Astrocyte (in vitro differentiated cells and primary cell): ENCODE data around the gene WEE2. TPM values are rescaled to one million over a fixed set of nuclear protein-coding genes. Genes with fewer than 3 reads are reported as not detected.
A peak's percentile ranks its signal among the peaks of the same experiment; 100 is the strongest.
"Not testable (repeated sequence)": the region's sequence is repeated elsewhere in the genome, so short reads cannot be mapped to it uniquely, and the experiment has no call there.

ENCODE experiments used
- DNase-seq: peaks from one replicate; pipeline ENCODE4 v3.0.0-alpha.2; 2010; ENCODE audit warnings: low read depth
- FAIRE-seq: peaks from 2 replicates; lab custom pipeline; 2011; peaks lifted over from hg19 to GRCh38; lab: Jason Lieb, UNC
- H2AFZ ChIP-seq: 2 replicates; pipeline ENCODE4 v1.6.0; 2012; ENCODE audit warnings: low read depth, low read length, inconsistent platforms
- H3K27ac ChIP-seq: 2 replicates; pipeline ENCODE4 v1.5.1; 2011; ENCODE audit warnings: low read depth, low read length, inconsistent platforms
- H3K27me3 ChIP-seq: 2 replicates; pipeline ENCODE4 v1.6.0; 2011; ENCODE audit warnings: low read length, inconsistent platforms; ENCODE audit not compliant: insufficient read depth
- H3K36me3 ChIP-seq: 2 replicates; pipeline ENCODE4 v1.5.1; 2011; ENCODE audit warnings: low read length, inconsistent platforms; ENCODE audit not compliant: insufficient read depth
- H3K4me1 ChIP-seq: 2 replicates; pipeline ENCODE4 v1.5.1; 2011; ENCODE audit warnings: low read length, inconsistent platforms; ENCODE audit not compliant: insufficient read depth
- H3K4me2 ChIP-seq: 2 replicates; pipeline ENCODE4 v1.6.0; 2012; ENCODE audit warnings: low read length, inconsistent platforms
- H3K4me3 ChIP-seq: 2 replicates; pipeline ENCODE4 v1.5.1; 2011; ENCODE audit warnings: low read depth, mild to moderate bottlenecking, low read length, inconsistent platforms; ENCODE audit not compliant: insufficient read depth
- H3K79me2 ChIP-seq: 2 replicates; pipeline ENCODE4 v1.6.0; 2012; ENCODE audit warnings: mild to moderate bottlenecking, low read length, inconsistent platforms; ENCODE audit not compliant: insufficient read depth
- H3K9ac ChIP-seq: 2 replicates; pipeline ENCODE4 v1.6.0; 2012; ENCODE audit warnings: mild to moderate bottlenecking, low read length, inconsistent platforms
- H3K9me3 ChIP-seq: 2 replicates; pipeline ENCODE4 v1.5.1; 2012; ENCODE audit warnings: low read depth, mild to moderate bottlenecking, low read length, inconsistent platforms; ENCODE audit not compliant: insufficient read depth
- H4K20me1 ChIP-seq: 2 replicates; pipeline ENCODE4 v1.6.0; 2012; ENCODE audit warnings: low read length, inconsistent platforms; ENCODE audit not compliant: insufficient read depth
- H3K27ac Mint-ChIP-seq: one replicate; pipeline ENCODE4 v1.8.0; 2021; ENCODE audit warnings: mild to moderate bottlenecking, mixed read lengths; ENCODE audit not compliant: unreplicated experiment
- H3K27me3 Mint-ChIP-seq: one replicate; pipeline ENCODE4 v1.8.0; 2021; ENCODE audit warnings: low read depth, mixed read lengths; ENCODE audit not compliant: unreplicated experiment
- H3K36me3 Mint-ChIP-seq: one replicate; pipeline ENCODE4 v1.8.0; 2021; ENCODE audit warnings: low read depth, mixed read lengths; ENCODE audit not compliant: unreplicated experiment
- H3K4me1 Mint-ChIP-seq: one replicate; pipeline ENCODE4 v1.8.0; 2021; ENCODE audit warnings: low read depth, mixed read lengths; ENCODE audit not compliant: unreplicated experiment
- H3K4me3 Mint-ChIP-seq: one replicate; pipeline ENCODE4 v1.8.0; 2021; ENCODE audit warnings: mild to moderate bottlenecking, moderate library complexity, mixed read lengths; ENCODE audit not compliant: unreplicated experiment
- H3K9me3 Mint-ChIP-seq: one replicate; pipeline ENCODE4 v1.8.0; 2021; ENCODE audit warnings: mild to moderate bottlenecking, mixed read lengths; ENCODE audit not compliant: unreplicated experiment
- CTCF ChIP-seq: IDR thresholded peaks from 2 replicates; pipeline ENCODE4 v1.5.1; 2011; ENCODE audit warnings: low read depth, mild to moderate bottlenecking, inconsistent platforms, low read length, moderate library complexity; ENCODE audit not compliant: insufficient read depth
- EZH2 ChIP-seq: IDR thresholded peaks from 2 replicates; pipeline ENCODE4 v1.6.1; 2012; ENCODE audit warnings: mild to moderate bottlenecking, low read length, inconsistent platforms; ENCODE audit not compliant: insufficient read depth
- total RNA-seq: library from RNA; stranded (reverse); gene quantifications from 2 replicates; pipeline ENCODE4 v1.2.1, GENCODE V29; 2021

The WEE2 gene
- total RNA-seq, 1 donor from 2014 or later = not detected

- Mint-ChIP-seq H3K4me3 (no peak overlapping the region), H3K9me3 (peaks cover 17% of the 10 kb centered on the region), H3K4me1 (no peaks in the 10 kb centered on the region), H3K27me3 (no peaks in the 10 kb centered on the region), H3K27ac (no peak overlapping the region), H3K36me3 (peaks cover 58% of the 10 kb centered on the region)
- DNase-seq (no peak), FAIRE-seq (no peak)
- Histone ChIP-seq H3K27ac (no peak overlapping the region), H3K36me3 (peaks cover 47% of the 10 kb centered on the region), H3K9ac (no peak overlapping the region), H2AFZ (no peak overlapping the region), H3K9me3 (peaks cover 16% of the 10 kb centered on the region), H3K4me2 (no peak overlapping the region), H3K79me2 (no peaks in the 10 kb centered on the region), H3K4me3 (no peak overlapping the region), H3K27me3 (no peaks in the 10 kb centered on the region), H4K20me1 (no peaks in the 10 kb centered on the region), H3K4me1 (no peaks in the 10 kb centered on the region)
- TF ChIP-seq EZH2 (no peak), CTCF (peak; percentile 25)
Observed at GRCh38 chr7:141754939-141755338, 46.8 kb downstream of the WEE2 start.

GRCh38 chr7:141763797-141764196 lies 55.6 kb downstream of the WEE2 start, which contains the start of gene TAS2R3:
TAS2R3 (plus strand) TSS chr7:141764097; CDS start chr7:141764159, 62 bp downstream.
- Histone ChIP-seq H3K79me2 (no peaks in the 10 kb centered on the region), H3K4me2 (no peak within 1 kb of the TSS), H2AFZ (no peak within 1 kb of the TSS), H4K20me1 (peaks cover 3% of the 10 kb centered on the region), H3K27me3 (no peaks in the 10 kb centered on the region), H3K9ac (no peak within 1 kb of the TSS), H3K9me3 (no peaks in the 10 kb centered on the region), H3K4me3 (no peak within 1 kb of the TSS), H3K4me1 (no peaks in the 10 kb centered on the region), H3K36me3 (peaks cover 11% of the 10 kb centered on the region), H3K27ac (no peak within 1 kb of the TSS)
- Mint-ChIP-seq H3K9me3 (peaks cover 2% of the 10 kb centered on the region), H3K27me3 (no peaks in the 10 kb centered on the region), H3K4me1 (no peaks in the 10 kb centered on the region), H3K27ac (no peak within 1 kb of the TSS), H3K36me3 (peaks cover 13% of the 10 kb centered on the region), H3K4me3 (no peak within 1 kb of the TSS)
- TF ChIP-seq EZH2 = no peak
- no peak for TF ChIP-seq CTCF
- DNase-seq = no peak
- FAIRE-seq = no peak

GRCh38 chr7:141770083-141770583 lies 62.0 kb downstream of the WEE2 start:
- not testable (repeated sequence) for H3K36me3 Mint-ChIP-seq, H3K27ac ChIP-seq, H3K4me1 ChIP-seq, H3K9ac ChIP-seq, H3K4me2 ChIP-seq, H3K27me3 ChIP-seq, H2AFZ ChIP-seq, H4K20me1 ChIP-seq, H3K27ac Mint-ChIP-seq, FAIRE-seq, H3K4me3 Mint-ChIP-seq, DNase-seq, H3K4me1 Mint-ChIP-seq, H3K36me3 ChIP-seq, H3K79me2 ChIP-seq, H3K4me3 ChIP-seq, H3K9me3 ChIP-seq, H3K27me3 Mint-ChIP-seq
- H3K9me3 Mint-ChIP-seq = peaks cover 17% of the 10 kb centered on the region
